Fibroblast of skin of right quadriceps (primary cell): ENCODE data around the gene RORB.
"Not testable (repeated sequence)": the region's sequence is repeated elsewhere in the genome, so short reads cannot be mapped to it uniquely, and the experiment has no call there.

Source experiments
- DNase-seq: peaks from one replicate; pipeline ENCODE4 v3.0.0-alpha.2; 2013

RORB gene

GRCh38 chr9:74517188-74517587 is 20.1 kb downstream of the RORB start:
- no peak for DNase-seq

- no peak for DNase-seq
Measured at GRCh38 chr9:74519419-74519818, 22.3 kb downstream of the RORB start.

GRCh38 chr9:74521009-74521408 is 23.9 kb downstream of the RORB start:
- DNase-seq, result peak; percentile 44

- no peak for DNase-seq
Measured at GRCh38 chr9:74524289-74524688, 27.2 kb downstream of the RORB start.

- no peak for DNase-seq
Measured at GRCh38 chr9:74526215-74526614, 29.1 kb downstream of the RORB start.

GRCh38 chr9:74527718-74528117 is 30.6 kb downstream of the RORB start:
- DNase-seq, result no peak

GRCh38 chr9:74528207-74528606 is 31.1 kb downstream of the RORB start:
- DNase-seq, result no peak

- DNase-seq, result not testable (repeated sequence)
Measured at GRCh38 chr9:74530458-74530857, 33.3 kb downstream of the RORB start.

GRCh38 chr9:74533253-74533652 is 36.1 kb downstream of the RORB start:
- no peak for DNase-seq

GRCh38 chr9:74534841-74535240 is 37.7 kb downstream of the RORB start:
- DNase-seq, result no peak

GRCh38 chr9:74543145-74543544 is 46.0 kb downstream of the RORB start:
- no peak for DNase-seq

- DNase-seq, result no peak
Measured at GRCh38 chr9:74551266-74551665, 54.1 kb downstream of the RORB start.

- no peak for DNase-seq
Measured at GRCh38 chr9:74554751-74555419, 57.8 kb downstream of the RORB start.

- DNase-seq, result no peak
Measured at GRCh38 chr9:74555565-74555964, 58.4 kb downstream of the RORB start.

- DNase-seq, result peak; percentile 2
Measured at GRCh38 chr9:74556685-74557084, 59.5 kb downstream of the RORB start.

- DNase-seq, result no peak
Measured at GRCh38 chr9:74557571-74557970, 60.4 kb downstream of the RORB start.

- no peak for DNase-seq
Measured at GRCh38 chr9:74562611-74563010, 65.5 kb downstream of the RORB start.

GRCh38 chr9:74570879-74571512 is 73.9 kb downstream of the RORB start:
- peak; percentile 25 for DNase-seq

GRCh38 chr9:74573640-74574191 is 76.6 kb downstream of the RORB start:
- DNase-seq, result no peak

- no peak for DNase-seq
Measured at GRCh38 chr9:74576176-74576575, 79.0 kb downstream of the RORB start.

GRCh38 chr9:74577956-74578355 is 80.8 kb downstream of the RORB start:
- DNase-seq, result no peak

- no peak for DNase-seq
Measured at GRCh38 chr9:74589576-74589975, 92.4 kb downstream of the RORB start.

GRCh38 chr9:74595286-74595685 is 98.2 kb downstream of the RORB start:
- DNase-seq, result no peak

- no peak for DNase-seq
Measured at GRCh38 chr9:74598874-74599273, 101.7 kb downstream of the RORB start.
